A549 treated with GW870086 at 1 μM for 4 hours (cell line): Measurements from ENCODE around the gene GRB7. TPM values are rescaled to one million over a fixed set of nuclear protein-coding genes. Genes with fewer than 3 reads are reported as not detected.

ENCODE experiments used
- total RNA-seq: library from RNA; stranded (reverse); fragments of 200-300 nt; extraction: Qiagen RNA extraction; gene quantifications from 5 replicates; pipeline ENCODE4 v1.2.3, GENCODE V29; 2022; ENCODE audit warnings: low read depth

The GRB7 gene
- total RNA-seq = 2.8 to 5.0 TPM (median 4.2 TPM) in 5 replicates

DNA sequence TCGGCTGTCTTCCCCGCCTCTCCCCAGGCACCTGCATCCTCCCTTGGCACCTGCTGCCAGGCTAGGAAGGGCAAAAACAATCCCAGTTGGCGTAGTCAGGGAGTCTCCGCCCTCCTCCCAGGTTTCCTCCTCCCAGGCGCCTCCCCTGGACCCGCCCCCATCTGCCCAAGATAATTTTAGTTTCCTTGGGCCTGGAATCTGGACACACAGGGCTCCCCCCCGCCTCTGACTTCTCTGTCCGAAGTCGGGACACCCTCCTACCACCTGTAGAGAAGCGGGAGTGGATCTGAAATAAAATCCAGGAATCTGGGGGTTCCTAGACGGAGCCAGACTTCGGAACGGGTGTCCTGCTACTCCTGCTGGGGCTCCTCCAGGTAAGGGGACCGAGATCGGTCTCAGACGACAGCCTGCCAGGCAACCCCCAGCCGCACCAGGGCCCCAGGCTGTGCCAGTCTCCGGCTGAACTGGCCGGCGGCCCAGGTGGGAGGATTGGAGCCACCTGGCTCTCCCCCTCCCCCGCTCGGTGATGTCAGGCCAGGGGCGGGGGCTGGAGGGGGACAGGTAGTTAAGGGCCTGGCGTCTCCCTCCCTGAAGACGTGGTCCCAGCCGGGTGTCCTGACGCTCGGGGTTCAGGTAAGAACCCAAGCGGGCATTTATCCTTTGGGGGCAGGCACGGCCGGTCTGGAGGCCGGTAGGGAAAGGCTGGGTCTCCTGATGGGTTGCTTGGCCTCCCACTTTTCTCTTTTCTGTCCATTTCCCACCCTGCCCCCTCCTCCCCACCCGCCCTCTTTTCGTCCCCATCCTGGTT is at the start of gene GRB7:
Gene GRB7 (plus strand): TSS at position 179 of the 808 bp plus-strand sequence. CDS start 4,364 bp downstream, outside the sequence.

DNA sequence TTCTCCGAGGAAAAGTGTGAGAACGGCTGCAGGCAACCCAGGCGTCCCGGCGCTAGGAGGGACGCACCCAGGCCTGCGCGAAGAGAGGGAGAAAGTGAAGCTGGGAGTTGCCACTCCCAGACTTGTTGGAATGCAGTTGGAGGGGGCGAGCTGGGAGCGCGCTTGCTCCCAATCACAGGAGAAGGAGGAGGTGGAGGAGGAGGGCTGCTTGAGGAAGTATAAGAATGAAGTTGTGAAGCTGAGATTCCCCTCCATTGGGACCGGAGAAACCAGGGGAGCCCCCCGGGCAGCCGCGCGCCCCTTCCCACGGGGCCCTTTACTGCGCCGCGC is 38.0 kb upstream of the GRB7 start, which contains the start of gene ERBB2:
Gene ERBB2 (plus strand): TSS at position 247 of the 330 bp plus-strand sequence. CDS start 175 bp downstream, outside the sequence.

DNA sequence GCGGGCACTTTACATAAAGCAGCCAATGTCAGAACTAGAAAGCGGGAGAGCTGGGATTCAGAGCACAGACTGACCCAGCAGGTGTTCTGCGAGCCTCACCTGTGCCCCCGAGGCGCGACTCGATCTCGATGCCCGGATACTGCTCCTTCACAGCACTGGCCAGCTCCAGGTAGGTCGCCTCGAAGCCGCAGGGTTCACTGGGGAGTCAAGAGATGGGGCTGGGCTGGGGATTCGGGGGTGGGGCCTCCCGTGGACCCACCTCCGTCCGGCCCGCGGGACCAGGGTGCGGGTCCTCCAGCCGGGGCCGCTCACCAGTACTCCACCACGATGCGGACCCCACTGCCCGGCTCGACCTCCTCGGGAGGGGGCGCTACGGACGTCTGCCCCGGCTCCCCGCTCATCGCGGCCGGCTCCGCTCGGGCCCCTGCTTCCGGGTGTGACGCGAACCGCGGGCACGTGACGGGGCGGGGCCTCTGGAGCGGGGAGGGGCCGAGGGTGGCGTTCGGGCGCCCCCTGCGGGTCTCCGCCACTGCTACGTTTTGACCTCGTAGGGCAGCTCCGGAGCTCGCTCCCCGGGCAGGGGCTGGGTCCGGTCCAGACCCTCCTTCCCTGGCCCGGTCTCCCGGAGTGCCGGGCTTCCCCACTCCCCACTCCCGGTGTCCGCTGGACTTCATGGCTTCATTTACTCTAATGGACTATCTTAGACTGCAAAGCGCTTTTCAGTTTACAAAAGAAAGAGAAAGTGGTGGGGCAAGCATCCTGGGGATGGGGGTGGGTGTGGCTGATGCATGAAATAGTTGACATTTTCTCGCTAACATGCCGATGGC is 7.4 kb upstream of the GRB7 start, which contains the start of gene MIEN1:
Gene MIEN1 (minus strand): TSS at position 438 of the 827 bp plus-strand sequence. CDS start 37 bp downstream, at position 401.

Other genes with a start within 250 kb of the GRB7 start
- gene NEUROD2, start 130.0 kb upstream of the GRB7 start, total RNA-seq = not detected in 5 replicates
- gene PPP1R1B, start 111.0 kb upstream of the GRB7 start, total RNA-seq = 0.14 TPM in 1 of 5 replicates, not detected in the others
- gene STARD3, start 100.8 kb upstream of the GRB7 start, total RNA-seq = 52.3 to 59.0 TPM (median 54.0 TPM) in 5 replicates
- gene TCAP, start 72.6 kb upstream of the GRB7 start, total RNA-seq = 0.72 to 1.5 TPM (median 1.1 TPM) in 5 replicates
- 0.20 to 0.23 TPM in 2 of 5 replicates, not detected in the others for gene PNMT, start 69.5 kb upstream of the GRB7 start, total RNA-seq
- gene PGAP3, start 49.9 kb upstream of the GRB7 start, total RNA-seq = 6.6 to 8.9 TPM (median 8.5 TPM) in 5 replicates
- gene ERBB2, start 37.9 kb upstream of the GRB7 start, total RNA-seq = 25.6 to 35.1 TPM (median 32.4 TPM) in 5 replicates
- gene MIEN1, start 7.4 kb upstream of the GRB7 start, total RNA-seq = 85.3 to 102 TPM (median 94.6 TPM) in 5 replicates
- gene IKZF3, start 126.4 kb downstream of the GRB7 start, total RNA-seq = not detected in 5 replicates
- gene ZPBP2, start 130.3 kb downstream of the GRB7 start, total RNA-seq = not detected in 5 replicates
- 1.6 to 3.1 TPM (median 2.4 TPM) in 5 replicates for gene GSDMB, start 180.7 kb downstream of the GRB7 start, total RNA-seq
- gene ORMDL3, start 189.7 kb downstream of the GRB7 start, total RNA-seq = 36.6 to 48.2 TPM (median 41.9 TPM) in 5 replicates
- not detected in 5 replicates for gene LRRC3C, start 189.8 kb downstream of the GRB7 start, total RNA-seq
- not detected in 5 replicates for gene GSDMA, start 225.1 kb downstream of the GRB7 start, total RNA-seq
- gene PSMD3, start 242.9 kb downstream of the GRB7 start, total RNA-seq = 150 to 178 TPM (median 172 TPM) in 5 replicates